SK-N-MC (cell line): ENCODE measurements around the gene PYDC1.

ENCODE experiments used
- EZH2 ChIP-seq: fragments of 200-600 bp; sonication (generic); IDR thresholded peaks from one replicate; pipeline ENCODE4 v1.6.1; 2017; ENCODE audit warnings: antibody characterized with exemption
- FOXP2 ChIP-seq: optimal IDR thresholded peaks from 2 replicates; pipeline ENCODE3; 2011; ENCODE audit warnings: mild to moderate bottlenecking, moderate library complexity; ENCODE audit not compliant: insufficient read depth; ENCODE audit errors: extremely low read length, control extremely low read depth
- POLR2AphosphoS5 ChIP-seq: IDR thresholded peaks from 2 replicates; pipeline ENCODE4 v1.6.1; 2012; ENCODE audit warnings: mild to moderate bottlenecking, low read depth, low read length, borderline replicate concordance

DNA sequence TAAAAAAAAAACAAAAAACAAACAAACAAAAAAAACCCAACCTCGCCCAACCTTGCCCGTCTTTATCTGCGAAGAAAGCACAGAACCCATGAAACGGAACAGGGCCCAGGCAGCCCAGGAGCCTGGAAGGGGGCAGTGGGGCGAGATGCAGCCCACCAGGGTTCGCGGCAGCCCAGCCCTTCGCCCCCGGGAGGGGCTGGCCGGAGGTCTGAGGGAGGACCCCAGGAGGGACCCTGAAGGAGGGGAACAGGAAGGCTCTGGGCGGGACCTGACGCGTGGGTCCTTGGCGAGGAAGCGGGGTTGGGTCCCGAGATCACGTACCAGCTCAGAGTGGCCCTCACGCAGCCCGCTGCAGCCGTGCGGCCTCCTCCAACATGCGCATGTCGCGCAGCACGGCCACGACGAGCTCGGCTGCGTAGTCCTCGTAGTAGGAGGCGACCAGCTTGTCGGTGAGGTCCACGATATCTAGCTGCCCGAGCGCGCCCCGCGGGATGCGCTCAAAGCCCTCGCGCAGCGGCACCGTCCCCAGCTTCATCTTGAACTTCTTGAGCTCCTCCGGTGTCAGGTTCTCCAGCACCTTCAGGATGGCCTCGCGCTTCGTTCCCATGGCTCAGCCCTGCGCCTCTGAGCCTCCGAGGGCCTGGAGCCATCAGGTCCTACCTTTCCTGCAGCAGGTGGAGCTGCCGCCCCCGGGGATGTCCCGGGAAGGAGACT is at the start of gene PYDC1:
- TF ChIP-seq POLR2AphosphoS5 (no peak), EZH2 (no peak), FOXP2 (no peak)
